ENCODE results near the gene NDUFB7. TPM values are rescaled to one million over a fixed set of nuclear protein-coding genes. Genes with fewer than 3 reads are reported as not detected.
"Not testable (repeated sequence)": the region's sequence is repeated elsewhere in the genome, so short reads cannot be mapped to it uniquely, and the experiment has no call there.

Gene NDUFB7
- total and polyA plus RNA-seq, 5 donors, result 352 to 1,159 (median 419) TPM

- H3K4me1 ChIP-seq (ENCODE audit: control insufficient read depth, insufficient read depth, low read length), result no peaks in the 10 kb centered on the region
- no peak for ATAC-seq
- H3K9me3 ChIP-seq (ENCODE audit: control insufficient read depth, low read length), result no peaks in the 10 kb centered on the region
- no peak overlapping the region for H3K4me3 ChIP-seq (ENCODE audit: low read length)
- WGBS, result 91% methylated on average over 8 of the region's 8 CpGs
- no peaks in the 10 kb centered on the region for H3K27me3 ChIP-seq (ENCODE audit: control insufficient read depth, insufficient read depth)
- intact Hi-C loops (cut with DNase I), result no loop called here
- no peak overlapping the region for H3K27ac ChIP-seq (ENCODE audit: low read length)
- no peak for DNase-seq
Observed at GRCh38 chr19:14599548-14600147, 27.8 kb upstream of the NDUFB7 start.

- no peak for ATAC-seq
- Histone ChIP-seq H3K27ac (ENCODE audit: low read length) (no peak overlapping the region), H3K9me3 (ENCODE audit: control insufficient read depth, low read length) (no peaks in the 10 kb centered on the region), H3K4me3 (ENCODE audit: low read length) (no peak overlapping the region), H3K4me1 (ENCODE audit: control insufficient read depth, insufficient read depth, low read length) (no peaks in the 10 kb centered on the region), H3K27me3 (ENCODE audit: control insufficient read depth, insufficient read depth) (no peaks in the 10 kb centered on the region)
- 81% methylated on average over 3 of the region's 3 CpGs for WGBS
- intact Hi-C loops (cut with DNase I), result no loop called here
- DNase-seq, result no peak
Observed at GRCh38 chr19:14595558-14595957, 23.7 kb upstream of the NDUFB7 start.

GRCh38 chr19:14589433-14589832, 17.6 kb upstream of the NDUFB7 start:
- H3K9me3 ChIP-seq (ENCODE audit: control insufficient read depth, low read length); H3K27me3 ChIP-seq (ENCODE audit: control insufficient read depth, insufficient read depth): not testable (repeated sequence)
- WGBS, result 66% methylated on average over 4 of the region's 4 CpGs

GRCh38 chr19:14585187-14585586, 13.3 kb upstream of the NDUFB7 start:
- intact Hi-C loops (cut with DNase I); H3K4me1 ChIP-seq (ENCODE audit: control insufficient read depth, insufficient read depth, low read length); H3K27ac ChIP-seq (ENCODE audit: low read length); H3K27me3 ChIP-seq (ENCODE audit: control insufficient read depth, insufficient read depth); H3K4me3 ChIP-seq (ENCODE audit: low read length); H3K9me3 ChIP-seq (ENCODE audit: control insufficient read depth, low read length); DNase-seq; ATAC-seq: not testable (repeated sequence)
- 71% methylated on average over 3 of the region's 3 CpGs for WGBS

More at GRCh38 chr19:14589433-14589832, 17.6 kb upstream of the NDUFB7 start:
- H3K4me1 ChIP-seq (ENCODE audit: control insufficient read depth, insufficient read depth, low read length); intact Hi-C loops (cut with DNase I); ATAC-seq; DNase-seq; H3K4me3 ChIP-seq (ENCODE audit: low read length); H3K27ac ChIP-seq (ENCODE audit: low read length): not testable (repeated sequence)

GRCh38 chr19:14584372-14584771, 12.5 kb upstream of the NDUFB7 start:
- WGBS, result 90% methylated on average over 4 of the region's 5 CpGs
- not testable (repeated sequence) for ATAC-seq

GRCh38 chr19:14582894-14583340, 11.1 kb upstream of the NDUFB7 start, which contains the start of gene CLEC17A:
Gene CLEC17A, plus strand, starts transcription at chr19:14583084. Its CDS starts 77 bp downstream, at chr19:14583161.
- no peaks in the 10 kb centered on the region for H3K27me3 ChIP-seq (ENCODE audit: control insufficient read depth, insufficient read depth)
- H3K4me1 ChIP-seq (ENCODE audit: control insufficient read depth, insufficient read depth, low read length), result no peaks in the 10 kb centered on the region
- ATAC-seq (no peak), DNase-seq (no peak)
- no peak within 1 kb of the TSS for H3K27ac ChIP-seq (ENCODE audit: low read length)
- intact Hi-C loops (cut with DNase I), result no loop called here
- 46% methylated on average over 6 of the region's 6 CpGs for WGBS
- H3K9me3 ChIP-seq (ENCODE audit: control insufficient read depth, low read length), result no peaks in the 10 kb centered on the region
- no peak within 1 kb of the TSS for H3K4me3 ChIP-seq (ENCODE audit: low read length)

More at GRCh38 chr19:14584372-14584771, 12.5 kb upstream of the NDUFB7 start:
- intact Hi-C loops (cut with DNase I); H3K27ac ChIP-seq (ENCODE audit: low read length); H3K9me3 ChIP-seq (ENCODE audit: control insufficient read depth, low read length); H3K27me3 ChIP-seq (ENCODE audit: control insufficient read depth, insufficient read depth); H3K4me1 ChIP-seq (ENCODE audit: control insufficient read depth, insufficient read depth, low read length); H3K4me3 ChIP-seq (ENCODE audit: low read length); DNase-seq: not testable (repeated sequence)

GRCh38 chr19:14580623-14581237, 8.9 kb upstream of the NDUFB7 start:
- H3K4me3 ChIP-seq (ENCODE audit: low read length), result no peak overlapping the region
- no peaks in the 10 kb centered on the region for H3K4me1 ChIP-seq (ENCODE audit: control insufficient read depth, insufficient read depth, low read length)
- no peak overlapping the region for H3K27ac ChIP-seq (ENCODE audit: low read length)
- 61% methylated on average over 6 of the region's 6 CpGs for WGBS
- H3K27me3 ChIP-seq (ENCODE audit: control insufficient read depth, insufficient read depth), result no peaks in the 10 kb centered on the region
- DNase-seq (no peak), ATAC-seq (no peak)
- no peaks in the 10 kb centered on the region for H3K9me3 ChIP-seq (ENCODE audit: control insufficient read depth, low read length)
- intact Hi-C loops (cut with DNase I), result no loop called here

GRCh38 chr19:14577885-14578427, 6.1 kb upstream of the NDUFB7 start:
- ATAC-seq (no peak), DNase-seq (no peak)
- H3K27ac ChIP-seq (ENCODE audit: low read length), result no peak overlapping the region
- H3K27me3 ChIP-seq (ENCODE audit: control insufficient read depth, insufficient read depth), result no peaks in the 10 kb centered on the region
- H3K4me3 ChIP-seq (ENCODE audit: low read length), result no peak overlapping the region
- WGBS, result 46% methylated on average over 6 of the region's 6 CpGs
- H3K9me3 ChIP-seq (ENCODE audit: control insufficient read depth, low read length), result no peaks in the 10 kb centered on the region
- H3K4me1 ChIP-seq (ENCODE audit: control insufficient read depth, insufficient read depth, low read length), result no peaks in the 10 kb centered on the region
- intact Hi-C loops (cut with DNase I), result loop anchor here in 3 of 4 donors (5.0 to 10.0 kb wide), 3 partner anchors 107 to 317 kb away; no protein-coding TSS in a partner anchor

GRCh38 chr19:14577264-14577663, 5.4 kb upstream of the NDUFB7 start:
- Histone ChIP-seq H3K4me3 (ENCODE audit: low read length) (no peak overlapping the region), H3K27ac (ENCODE audit: low read length) (no peak overlapping the region), H3K4me1 (ENCODE audit: control insufficient read depth, insufficient read depth, low read length) (no peaks in the 10 kb centered on the region), H3K9me3 (ENCODE audit: control insufficient read depth, low read length) (no peaks in the 10 kb centered on the region), H3K27me3 (ENCODE audit: control insufficient read depth, insufficient read depth) (no peaks in the 10 kb centered on the region)
- DNase-seq (no peak), ATAC-seq (no peak)
- intact Hi-C loops (cut with DNase I), result loop anchor here in 3 of 4 donors (5.0 to 10.0 kb wide), 3 partner anchors 108 to 318 kb away; no protein-coding TSS in a partner anchor
- 69% methylated on average over 5 of the region's 5 CpGs for WGBS

GRCh38 chr19:14576363-14576762, 4.5 kb upstream of the NDUFB7 start:
- H3K4me3 ChIP-seq (ENCODE audit: low read length), result no peak overlapping the region
- DNase-seq (no peak), ATAC-seq (no peak)
- H3K27ac ChIP-seq (ENCODE audit: low read length), result no peak overlapping the region
- intact Hi-C loops (cut with DNase I), result loop anchor here in 3 of 4 donors (5.0 to 10.0 kb wide), 3 partner anchors 108 to 318 kb away; no protein-coding TSS in a partner anchor
- 83% methylated on average over 8 of the region's 8 CpGs for WGBS
- H3K27me3 ChIP-seq (ENCODE audit: control insufficient read depth, insufficient read depth), result no peaks in the 10 kb centered on the region
- H3K4me1 ChIP-seq (ENCODE audit: control insufficient read depth, insufficient read depth, low read length), result no peaks in the 10 kb centered on the region
- no peaks in the 10 kb centered on the region for H3K9me3 ChIP-seq (ENCODE audit: control insufficient read depth, low read length)

GRCh38 chr19:14575428-14575980, 3.6 kb upstream of the NDUFB7 start:
- ATAC-seq (no peak), DNase-seq (no peak)
- H3K4me3 ChIP-seq (ENCODE audit: low read length), result no peak overlapping the region
- H3K9me3 ChIP-seq (ENCODE audit: control insufficient read depth, low read length), result no peaks in the 10 kb centered on the region
- no peak overlapping the region for H3K27ac ChIP-seq (ENCODE audit: low read length)
- H3K27me3 ChIP-seq (ENCODE audit: control insufficient read depth, insufficient read depth), result no peaks in the 10 kb centered on the region
- H3K4me1 ChIP-seq (ENCODE audit: control insufficient read depth, insufficient read depth, low read length), result peaks cover 6% of the 10 kb centered on the region
- WGBS, result 74% methylated on average over 6 of the region's 6 CpGs
- intact Hi-C loops (cut with DNase I), result loop anchor here in 3 of 4 donors (5.0 to 10.0 kb wide), 3 partner anchors 109 to 319 kb away; no protein-coding TSS in a partner anchor
